Duodenal mucosa (tissue), 2 donors: ENCODE measurements around the gene GALNT8.
A peak's percentile ranks its signal among the peaks of the same experiment; 100 is the strongest.
"Not testable (repeated sequence)": the region's sequence is repeated elsewhere in the genome, so short reads cannot be mapped to it uniquely, and the experiment has no call there.

Experiments used
- H3K27ac ChIP-seq: one replicate; pipeline ENCODE4 v1.7.0; 2013; ENCODE audit warnings: low read depth, low read length
- H3K27me3 ChIP-seq, 2 donors: one replicate each; pipeline ENCODE4 v1.7.0; 2013; ENCODE audit warnings: low read length in 2 of 2, control low read depth in 1 of 2; ENCODE audit not compliant: insufficient read depth in 2 of 2, control insufficient read depth in 1 of 2
- H3K36me3 ChIP-seq, 2 donors: one replicate each; pipeline ENCODE4 v1.7.0; 2013; ENCODE audit warnings: low read length in 2 of 2, control low read depth in 1 of 2; ENCODE audit not compliant: insufficient read depth in 2 of 2, control insufficient read depth in 1 of 2
- H3K4me1 ChIP-seq, 2 donors: one replicate each; pipeline ENCODE4 v1.7.0; 2013; ENCODE audit warnings: low read length in 2 of 2, control low read depth in 1 of 2; ENCODE audit not compliant: insufficient read depth in 2 of 2, control insufficient read depth in 1 of 2
- H3K4me3 ChIP-seq, 2 donors: one replicate each; pipeline ENCODE4 v1.7.0; 2013; ENCODE audit warnings: low read length in 2 of 2, low read depth in 1 of 2
- H3K9ac ChIP-seq, 2 donors: one replicate each; pipeline ENCODE4 v1.7.0; 2013; ENCODE audit warnings: low read length in 2 of 2, low read depth in 1 of 2
- H3K9me3 ChIP-seq, 2 donors: one replicate each; pipeline ENCODE4 v1.7.0; 2013; ENCODE audit warnings: low read length in 2 of 2, control low read depth in 1 of 2; ENCODE audit not compliant: control insufficient read depth in 1 of 2

Gene GALNT8

GRCh38 chr12:4710113-4710512 is 10.1 kb upstream of the GALNT8 start:
- H3K4me1 ChIP-seq, result no peaks in the 10 kb centered on the region
- H3K36me3 ChIP-seq, result no peaks in the 10 kb centered on the region
- no peaks in the 10 kb centered on the region for H3K27me3 ChIP-seq
- no peak overlapping the region for H3K27ac ChIP-seq
- no peaks in the 10 kb centered on the region for H3K9me3 ChIP-seq
- no peak overlapping the region for H3K9ac ChIP-seq
- H3K4me3 ChIP-seq, result no peak overlapping the region

- Histone ChIP-seq H3K9me3 (no peaks in the 10 kb centered on the region), H3K27me3 (no peaks in the 10 kb centered on the region), H3K9ac (no peak overlapping the region), H3K4me1 (peaks cover 9 to 12% of the 10 kb centered on the region in 2 donors), H3K36me3 (no peaks in the 10 kb centered on the region), H3K4me3 (no peak overlapping the region), H3K27ac (no peak overlapping the region)
Observed at GRCh38 chr12:4714879-4715278, 5.3 kb upstream of the GALNT8 start.

DNA sequence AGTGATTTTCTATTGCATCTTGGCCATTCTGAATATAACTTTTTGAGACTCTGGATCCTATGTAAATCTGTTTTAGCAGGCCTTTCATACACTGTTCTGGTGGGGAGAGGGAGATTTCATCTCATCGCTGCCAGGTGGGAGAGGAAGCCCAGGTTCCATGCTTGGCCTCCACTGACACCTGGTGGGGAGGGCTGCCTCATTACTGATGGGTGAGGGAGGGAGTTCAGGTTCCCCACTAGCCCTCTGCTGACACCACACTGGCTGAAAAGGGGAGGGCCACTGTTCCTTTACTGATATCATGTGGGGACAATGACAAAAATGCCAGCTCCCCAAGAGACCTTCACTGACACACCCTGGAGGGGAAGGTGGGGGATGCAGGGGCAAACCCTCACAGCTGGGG is 2.4 kb upstream of the GALNT8 start:
- Histone ChIP-seq H3K4me1 (peaks cover 17 to 20% of the 10 kb centered on the region in 2 donors), H3K27ac (no peak overlapping the region), H3K36me3 (no peaks in the 10 kb centered on the region), H3K9me3 (no peaks in the 10 kb centered on the region), H3K27me3 (no peaks in the 10 kb centered on the region), H3K9ac (no peak overlapping the region), H3K4me3 (no peak overlapping the region)

DNA sequence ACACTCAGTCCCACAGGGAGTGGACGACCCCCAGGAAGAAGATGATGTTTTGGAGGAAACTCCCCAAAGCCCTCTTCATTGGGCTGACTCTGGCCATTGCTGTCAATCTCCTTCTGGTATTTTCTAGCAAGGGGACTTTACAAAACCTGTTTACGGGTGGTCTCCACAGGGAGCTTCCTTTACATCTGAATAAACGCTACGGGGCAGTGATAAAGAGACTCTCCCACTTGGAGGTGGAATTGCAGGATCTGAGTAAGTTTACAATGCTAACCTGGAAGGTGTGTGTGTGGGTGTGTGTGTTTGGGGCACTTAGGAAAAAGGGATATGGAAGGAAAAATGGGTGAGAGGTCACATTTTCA is 416 bp downstream of the GALNT8 start:
- Histone ChIP-seq H3K27me3 (no peaks in the 10 kb centered on the region), H3K4me1 (peaks cover 17 to 20% of the 10 kb centered on the region in 2 donors), H3K9ac (no peak overlapping the region), H3K4me3 (peak overlapping the region; percentile 21 to 53), H3K27ac (no peak overlapping the region), H3K9me3 (no peaks in the 10 kb centered on the region), H3K36me3 (no peaks in the 10 kb centered on the region)

DNA sequence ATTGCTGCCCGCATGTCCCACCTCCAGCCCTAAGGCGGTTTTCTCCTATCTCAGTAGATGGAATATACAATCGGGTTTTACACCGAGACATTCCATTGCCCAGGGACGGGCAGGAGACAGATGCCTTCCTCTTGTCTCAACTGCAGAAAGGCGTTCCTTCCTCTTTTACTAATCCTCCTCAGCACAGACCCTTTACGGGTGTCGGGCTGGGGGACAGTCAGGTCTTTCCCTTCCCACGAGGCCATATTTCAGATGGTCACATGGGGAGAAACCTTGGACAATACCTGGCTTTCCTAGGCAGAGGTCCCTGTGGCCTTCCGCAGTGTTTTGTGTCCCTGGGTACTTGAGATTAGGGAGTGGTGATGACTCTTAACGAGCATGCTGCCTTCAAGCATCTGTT is 1.4 kb downstream of the GALNT8 start:
- not testable (repeated sequence) for H3K9ac ChIP-seq, H3K4me3 ChIP-seq, H3K27ac ChIP-seq, H3K27me3 ChIP-seq, H3K36me3 ChIP-seq, H3K9me3 ChIP-seq
- peaks cover 17 to 20% of the 10 kb centered on the region in 2 donors for H3K4me1 ChIP-seq

- H3K36me3 ChIP-seq, result no peaks in the 10 kb centered on the region
- H3K4me1 ChIP-seq, result peaks cover 17 to 20% of the 10 kb centered on the region in 2 donors
- no peak overlapping the region for H3K9ac ChIP-seq
- H3K27ac ChIP-seq, result no peak overlapping the region
- no peaks in the 10 kb centered on the region for H3K27me3 ChIP-seq
- H3K4me3 ChIP-seq, result no peak overlapping the region
- H3K9me3 ChIP-seq, result no peaks in the 10 kb centered on the region
Observed at GRCh38 chr12:4723226-4723625, 3.0 kb downstream of the GALNT8 start.

DNA sequence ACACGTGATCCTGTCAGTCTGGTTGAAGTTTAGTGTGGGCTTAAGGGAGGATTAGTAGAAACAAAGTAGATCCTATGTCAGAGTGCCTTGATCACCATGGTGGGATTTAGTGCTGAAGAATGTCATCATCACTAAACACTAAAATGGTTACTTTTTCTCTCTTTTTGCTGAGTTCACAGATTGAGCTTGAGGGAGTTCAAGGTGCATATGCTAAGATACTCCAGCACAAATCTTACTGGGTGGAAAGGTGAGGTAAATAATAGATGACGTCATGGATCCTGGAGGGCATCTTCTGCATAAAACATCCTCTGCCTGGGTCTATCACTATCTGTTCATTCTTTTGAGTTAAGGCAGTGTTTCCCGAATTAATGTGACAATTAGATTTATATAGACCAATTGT is 4.9 kb downstream of the GALNT8 start:
- no peaks in the 10 kb centered on the region for H3K9me3 ChIP-seq
- no peaks in the 10 kb centered on the region for H3K36me3 ChIP-seq
- no peak overlapping the region for H3K27ac ChIP-seq
- H3K27me3 ChIP-seq, result no peaks in the 10 kb centered on the region
- no peak overlapping the region for H3K4me3 ChIP-seq
- peaks cover 7 to 8% of the 10 kb centered on the region in 2 donors for H3K4me1 ChIP-seq
- H3K9ac ChIP-seq, result no peak overlapping the region

- no peak overlapping the region for H3K9ac ChIP-seq
- no peak overlapping the region for H3K27ac ChIP-seq
- no peaks in the 10 kb centered on the region for H3K36me3 ChIP-seq
- no peaks in the 10 kb centered on the region for H3K4me1 ChIP-seq
- no peak overlapping the region for H3K4me3 ChIP-seq
- H3K27me3 ChIP-seq, result no peaks in the 10 kb centered on the region
- no peaks in the 10 kb centered on the region for H3K9me3 ChIP-seq
Observed at GRCh38 chr12:4734625-4735340, 14.6 kb downstream of the GALNT8 start.

DNA sequence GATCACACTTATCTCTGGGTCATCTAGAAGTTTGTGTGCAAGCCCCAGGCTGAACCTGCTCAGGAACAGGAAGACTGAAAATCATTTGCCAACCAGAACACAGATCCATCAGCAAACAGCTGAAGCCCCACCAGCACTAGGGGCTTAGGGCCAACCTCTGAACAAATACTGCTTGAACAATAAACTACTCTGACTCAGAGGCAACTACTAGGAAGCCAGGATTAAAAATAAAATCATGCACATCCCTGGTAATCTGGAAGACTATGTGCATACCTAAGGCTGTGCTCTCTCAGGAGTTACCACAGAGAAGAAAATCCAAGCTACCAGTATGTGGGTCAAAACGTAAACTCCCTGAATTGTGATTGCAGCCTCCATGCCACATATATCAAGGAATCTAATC is 15.9 kb downstream of the GALNT8 start:
- Histone ChIP-seq H3K4me3 (no peak overlapping the region), H3K4me1 (no peaks in the 10 kb centered on the region), H3K9me3 (no peaks in the 10 kb centered on the region), H3K27me3 (no peaks in the 10 kb centered on the region), H3K27ac (no peak overlapping the region), H3K9ac (no peak overlapping the region), H3K36me3 (no peaks in the 10 kb centered on the region)

- Histone ChIP-seq H3K4me3 (no peak overlapping the region), H3K4me1 (no peaks in the 10 kb centered on the region), H3K36me3 (no peaks in the 10 kb centered on the region), H3K27me3 (no peaks in the 10 kb centered on the region), H3K9me3 (no peaks in the 10 kb centered on the region), H3K27ac (no peak overlapping the region), H3K9ac (no peak overlapping the region)
Observed at GRCh38 chr12:4738541-4738940, 18.3 kb downstream of the GALNT8 start.
